Measurements from ENCODE around the gene RNF187. TPM values are rescaled to one million over a fixed set of nuclear protein-coding genes. Genes with fewer than 3 reads are reported as not detected.

The RNF187 gene
- polyA plus RNA-seq, 2 of the 4 experiments (the other 2 are of a cell fraction), result 64.5 to 82.8 TPM

DNA sequence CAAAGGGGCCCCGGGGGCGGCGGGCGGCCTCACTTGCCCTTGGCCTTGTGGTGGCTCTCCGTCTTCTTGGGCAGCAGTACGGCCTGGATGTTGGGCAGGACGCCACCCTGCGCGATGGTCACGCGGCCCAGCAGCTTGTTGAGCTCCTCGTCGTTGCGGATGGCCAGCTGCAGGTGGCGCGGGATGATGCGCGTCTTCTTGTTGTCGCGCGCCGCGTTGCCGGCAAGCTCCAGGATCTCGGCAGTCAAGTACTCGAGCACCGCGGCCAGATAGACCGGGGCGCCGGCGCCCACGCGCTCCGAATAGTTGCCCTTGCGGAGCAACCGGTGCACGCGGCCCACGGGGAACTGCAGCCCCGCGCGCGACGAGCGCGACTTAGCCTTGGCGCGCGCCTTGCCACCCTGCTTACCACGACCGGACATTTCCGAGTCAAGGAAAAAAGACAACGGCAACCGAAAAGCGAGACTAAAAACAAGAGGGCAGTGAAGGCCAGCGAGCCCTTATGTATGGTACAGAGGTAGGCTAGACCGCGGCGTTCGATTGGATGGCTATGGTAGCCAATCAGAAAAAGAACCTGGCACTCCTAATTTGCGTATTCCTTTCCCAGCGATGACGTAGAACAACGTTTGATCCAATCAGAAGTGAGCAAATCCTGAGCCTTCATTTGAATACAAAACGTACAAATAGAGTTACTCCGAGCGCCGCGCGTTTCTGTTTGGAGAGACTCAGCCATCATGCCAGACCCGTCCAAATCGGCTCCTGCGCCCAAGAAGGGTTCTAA lies 29.6 kb upstream of the RNF187 start (continued):
- TF ChIP-seq HMGXB4 (CRISPR knock-in tag; IDR thresholded peaks at IDR 0.05; ENCODE audit: borderline replicate concordance) (peak; percentile 37; the same call in 1 of the 2 replicates), NPAS2 (CRISPR knock-in tag; IDR thresholded peaks at IDR 0.05; ENCODE audit: borderline replicate concordance) (no peak), POLR2A (IDR thresholded peaks at IDR 0.05; ENCODE audit: low read length) (peak; percentile 67), SREBF2 (IDR thresholded peaks at IDR 0.05) (no peak), PHF8 (IDR thresholded peaks at IDR 0.05; ENCODE audit: borderline replicate concordance, low read depth) (peak; percentile 56; the same call in 1 of the 2 replicates), CBX8 (IDR thresholded peaks at IDR 0.05) (no peak), JUN (IDR thresholded peaks at IDR 0.05) (peak; percentile 62 to 83; a peak in 3 of 5 replicates), HDAC2 (IDR thresholded peaks at IDR 0.05) (no peak; the same call in 1 of the 2 replicates), TFCP2L1 (CRISPR knock-in tag; IDR thresholded peaks at IDR 0.05) (no peak), RAD21 (conservative IDR thresholded peaks at IDR 0.05 in 1 of 2, IDR thresholded peaks at IDR 0.05 in 1 of 2) (0 out of 5 replicates have a peak, but pooled peaks of 1 of the 2 experiments have one; percentile 16)

DNA sequence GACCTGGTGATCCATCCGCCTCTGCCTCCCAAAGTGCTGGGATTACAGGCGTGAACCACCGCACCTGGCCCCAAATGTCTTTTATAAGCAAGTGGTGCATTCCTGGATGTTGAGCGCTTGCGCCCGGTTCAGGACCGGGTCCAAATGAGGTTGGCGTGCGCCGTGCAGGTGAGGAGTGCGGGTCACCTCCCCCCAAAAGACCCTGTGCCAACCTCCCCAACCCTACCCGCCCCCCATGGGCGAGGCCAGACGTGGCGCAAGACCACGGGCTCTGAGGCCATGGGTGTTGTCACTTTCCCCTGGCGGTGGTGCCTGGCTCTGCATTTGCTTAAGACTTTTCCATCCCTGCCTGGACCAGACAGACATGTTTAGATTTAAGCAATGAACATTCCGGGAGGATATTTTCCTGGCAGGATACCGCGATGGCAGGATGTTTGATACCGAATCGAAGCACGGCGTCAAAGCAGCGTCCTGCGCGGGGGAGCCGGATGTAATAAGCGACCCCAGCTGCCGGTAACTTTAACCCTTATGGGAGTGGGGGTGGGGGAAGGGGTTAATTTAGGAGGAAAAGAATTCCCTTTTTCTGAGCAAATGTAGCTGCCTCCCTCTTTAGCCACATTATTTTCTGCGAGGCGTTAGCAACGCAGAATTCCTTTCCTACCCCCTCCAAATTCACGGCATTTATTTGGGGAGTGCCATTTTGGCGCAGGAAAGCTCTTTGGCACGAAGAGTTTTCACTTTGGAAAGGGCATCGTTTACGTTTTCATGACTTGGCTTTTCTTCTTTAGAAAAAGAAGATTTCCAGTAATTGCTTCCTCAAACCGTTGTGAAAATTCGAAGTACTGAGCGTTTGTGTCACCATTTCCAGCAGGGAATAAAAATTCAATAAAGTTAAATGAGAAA lies 27.8 kb upstream of the RNF187 start:
- ATAC-seq (peak; percentile 79 to 80), DNase-seq (ENCODE audit: low read depth in 1 of 2, low spot score in 1 of 2) (peak; percentile 93 to 95), FAIRE-seq (no peak)
- Histone ChIP-seq H3K4me3 (peak overlapping the region; percentile 66), H3K9me3 (no peaks in the 10 kb centered on the region), H3K4me1 (peaks cover 16% of the 10 kb centered on the region; the same call in 2 of the 3 replicates), H3K27ac (peak overlapping the region; percentile 77 to 80), H3K4me2 (peak overlapping the region; percentile 89)
- WGBS (ENCODE audit: missing lambda C conversion rate), result 5% methylated on average over 29 of the region's 41 CpGs
- ChIA-PET CTCF (interaction anchor here (0.7 to 4.6 kb wide), 20 partner anchors 10 to 1253 kb away, joined by 3 to 16 read pairs (median 4); no protein-coding TSS in a partner anchor), POLR2A (interaction anchor here (0.6 to 1.8 kb wide), 4 partner anchors 27 to 1626 kb away, joined by 3 to 7 read pairs (median 4); partner anchors contain the start of gene RNF187)
- TF ChIP-seq MAX (IDR thresholded peaks at IDR 0.05) (peak; percentile 68), E2F6 (IDR thresholded peaks at IDR 0.05; ENCODE audit: borderline replicate concordance, low read depth) (peak; percentile 28; the same call in 1 of the 2 replicates), CEBPB (IDR thresholded peaks at IDR 0.05) (peak; percentile 85 to 93), MAZ (IDR thresholded peaks at IDR 0.05; ENCODE audit: borderline replicate concordance, low read depth, low read length) (0 out of 2 replicates have a peak, but pooled peaks have one; percentile 32), HOXB5 (CRISPR knock-in tag; IDR thresholded peaks at IDR 0.05) (no peak), RCOR1 (IDR thresholded peaks at IDR 0.05; ENCODE audit: low read depth, low read length) (0 out of 2 replicates have a peak, but pooled peaks have one; percentile 7), BHLHE40 (IDR thresholded peaks at IDR 0.05; ENCODE audit: low read depth, low read length) (no peak), EHF (CRISPR knock-in tag; IDR thresholded peaks at IDR 0.05) (no peak), SMC3 (IDR thresholded peaks at IDR 0.05) (peak; percentile 29; the same call in 1 of the 3 replicates), CHD2 (IDR thresholded peaks at IDR 0.05; ENCODE audit: low read length, partially characterized antibody) (peak; percentile 74), CTCF (IDR thresholded peaks at IDR 0.05) (peak; percentile 64), RAD21 (conservative IDR thresholded peaks at IDR 0.05 in 1 of 2, IDR thresholded peaks at IDR 0.05 in 1 of 2) (peak; percentile 10 to 36; a peak in 1 of 5 replicates)
- TF ChIP-seq, protein P1, sequence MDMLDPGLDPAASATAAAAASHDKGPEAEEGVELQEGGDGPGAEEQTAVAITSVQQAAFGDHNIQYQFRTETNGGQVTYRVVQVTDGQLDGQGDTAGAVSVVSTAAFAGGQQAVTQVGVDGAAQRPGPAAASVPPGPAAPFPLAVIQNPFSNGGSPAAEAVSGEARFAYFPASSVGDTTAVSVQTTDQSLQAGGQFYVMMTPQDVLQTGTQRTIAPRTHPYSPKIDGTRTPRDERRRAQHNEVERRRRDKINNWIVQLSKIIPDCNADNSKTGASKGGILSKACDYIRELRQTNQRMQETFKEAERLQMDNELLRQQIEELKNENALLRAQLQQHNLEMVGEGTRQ (IDR thresholded peaks at IDR 0.05), result 0 out of 2 replicates have a peak, but pooled peaks have one; percentile 5
- TF ChIP-seq, protein P2, sequence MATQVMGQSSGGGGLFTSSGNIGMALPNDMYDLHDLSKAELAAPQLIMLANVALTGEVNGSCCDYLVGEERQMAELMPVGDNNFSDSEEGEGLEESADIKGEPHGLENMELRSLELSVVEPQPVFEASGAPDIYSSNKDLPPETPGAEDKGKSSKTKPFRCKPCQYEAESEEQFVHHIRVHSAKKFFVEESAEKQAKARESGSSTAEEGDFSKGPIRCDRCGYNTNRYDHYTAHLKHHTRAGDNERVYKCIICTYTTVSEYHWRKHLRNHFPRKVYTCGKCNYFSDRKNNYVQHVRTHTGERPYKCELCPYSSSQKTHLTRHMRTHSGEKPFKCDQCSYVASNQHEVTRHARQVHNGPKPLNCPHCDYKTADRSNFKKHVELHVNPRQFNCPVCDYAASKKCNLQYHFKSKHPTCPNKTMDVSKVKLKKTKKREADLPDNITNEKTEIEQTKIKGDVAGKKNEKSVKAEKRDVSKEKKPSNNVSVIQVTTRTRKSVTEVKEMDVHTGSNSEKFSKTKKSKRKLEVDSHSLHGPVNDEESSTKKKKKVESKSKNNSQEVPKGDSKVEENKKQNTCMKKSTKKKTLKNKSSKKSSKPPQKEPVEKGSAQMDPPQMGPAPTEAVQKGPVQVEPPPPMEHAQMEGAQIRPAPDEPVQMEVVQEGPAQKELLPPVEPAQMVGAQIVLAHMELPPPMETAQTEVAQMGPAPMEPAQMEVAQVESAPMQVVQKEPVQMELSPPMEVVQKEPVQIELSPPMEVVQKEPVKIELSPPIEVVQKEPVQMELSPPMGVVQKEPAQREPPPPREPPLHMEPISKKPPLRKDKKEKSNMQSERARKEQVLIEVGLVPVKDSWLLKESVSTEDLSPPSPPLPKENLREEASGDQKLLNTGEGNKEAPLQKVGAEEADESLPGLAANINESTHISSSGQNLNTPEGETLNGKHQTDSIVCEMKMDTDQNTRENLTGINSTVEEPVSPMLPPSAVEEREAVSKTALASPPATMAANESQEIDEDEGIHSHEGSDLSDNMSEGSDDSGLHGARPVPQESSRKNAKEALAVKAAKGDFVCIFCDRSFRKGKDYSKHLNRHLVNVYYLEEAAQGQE (IDR thresholded peaks at IDR 0.05), result peak; percentile 52; the same call in 1 of the 2 replicates
- TF ChIP-seq, protein P3, sequence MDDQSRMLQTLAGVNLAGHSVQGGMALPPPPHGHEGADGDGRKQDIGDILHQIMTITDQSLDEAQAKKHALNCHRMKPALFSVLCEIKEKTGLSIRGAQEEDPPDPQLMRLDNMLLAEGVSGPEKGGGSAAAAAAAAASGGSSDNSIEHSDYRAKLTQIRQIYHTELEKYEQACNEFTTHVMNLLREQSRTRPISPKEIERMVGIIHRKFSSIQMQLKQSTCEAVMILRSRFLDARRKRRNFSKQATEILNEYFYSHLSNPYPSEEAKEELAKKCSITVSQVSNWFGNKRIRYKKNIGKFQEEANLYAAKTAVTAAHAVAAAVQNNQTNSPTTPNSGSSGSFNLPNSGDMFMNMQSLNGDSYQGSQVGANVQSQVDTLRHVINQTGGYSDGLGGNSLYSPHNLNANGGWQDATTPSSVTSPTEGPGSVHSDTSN (IDR thresholded peaks at IDR 0.05), result no peak

Data from A549 (cell line).